HepG2 (cell line): ENCODE measurements around the gene PTPRE. TPM values are rescaled to one million over a fixed set of nuclear protein-coding genes. Genes with fewer than 3 reads are reported as not detected.
A peak's percentile ranks its signal among the peaks of the same experiment; 100 is the strongest.

Experiments
- ATAC-seq: fragments of 200-7000 bp; cut with Tn5 transposase; 3 replicates; pipeline ENCODE4 v1.9.1; 2020; ENCODE audit warnings: mild to moderate bottlenecking, moderate library complexity
- BruUV-seq: library from RNA; stranded (reverse); fragments of 400-500 nt; replicated peaks from 2 replicates; lab custom pipeline; 2021; lab: Mats Ljungman, UMichigan
- CTCF ChIA-PET: fragments of 300-600 bp; formaldehyde crosslinking; extraction: SDS; loops from one replicate; lab custom pipeline; 2021; ENCODE audit warnings: low total read pairs, inconsistent platforms, low intra/inter-chr PET ratio; lab: Yijun Ruan, JAX
- POLR2A ChIA-PET: fragments of 350-600 bp; sonication (Branson Sonifier 250); formaldehyde crosslinking; loops from one replicate; lab custom pipeline; 2020; ENCODE audit warnings: antibody characterized with exemption, inconsistent platforms; lab: Yijun Ruan, JAX
- DNase-seq: peaks from one replicate; pipeline ENCODE4 v3.0.0-alpha.2; 2015; ENCODE audit warnings: low spot score
- FAIRE-seq: peaks from 3 replicates; lab custom pipeline; 2011; peaks lifted over from hg19 to GRCh38; lab: Jason Lieb, UNC
- H2AFZ ChIP-seq: one replicate; pipeline ENCODE4 v1.6.1; 2011; ENCODE audit warnings: low read length, inconsistent platforms
- H3K27ac ChIP-seq: fragments of 300-600 bp; 3 replicates; pipeline ENCODE4 v1.8.0; 2011; ENCODE audit warnings: mixed run types, mild to moderate bottlenecking, mixed read lengths, low read length, inconsistent platforms; ENCODE audit not compliant: insufficient read depth; ENCODE audit errors: extremely low read length
- H3K27me3 ChIP-seq, 2 experiments: fragments of 200-600 bp in 1 of 2; 2 replicates in 1 of 2; 3 replicates in 1 of 2; pipeline versions ENCODE4 v1.6.0 to v1.8.0; 2011; ENCODE audit warnings: low read length in 2 of 2, mild to moderate bottlenecking in 2 of 2, moderate library complexity in 2 of 2, inconsistent platforms in 1 of 2; ENCODE audit not compliant: insufficient read depth in 2 of 2, control insufficient read depth in 1 of 2
- H3K36me3 ChIP-seq, 2 experiments: fragments of 200-600 bp in 1 of 2; replicated peaks in 1 of 2; 2 replicates in 1 of 2; 3 replicates in 1 of 2; pipeline versions ENCODE4 v1.5.1 to v1.8.0; 2011; ENCODE audit warnings: low read length in 2 of 2, inconsistent platforms in 1 of 2; ENCODE audit not compliant: insufficient read depth in 2 of 2, control insufficient read depth in 1 of 2
- H3K4me1 ChIP-seq: 2 replicates; pipeline ENCODE4 v1.5.1; 2012; ENCODE audit warnings: low read length, inconsistent platforms; ENCODE audit not compliant: insufficient read depth
- H3K4me2 ChIP-seq: 2 replicates; pipeline ENCODE4 v1.6.0; 2011; ENCODE audit warnings: low read depth, low read length, inconsistent platforms
- H3K4me3 ChIP-seq, 3 experiments: fragments of 200-600 bp in 1 of 3; sonication (generic), shearing (Covaris generic) in 1 of 3; replicated peaks in 1 of 3; 2 replicates each; pipeline ENCODE4 v1.5.1; 2011 to 2016; ENCODE audit warnings: low read length in 3 of 3, inconsistent platforms in 2 of 3, low read depth in 2 of 3, mild to moderate bottlenecking in 2 of 3, control low read depth in 1 of 3, mixed read lengths in 1 of 3; ENCODE audit not compliant: insufficient read depth in 1 of 3
- H3K79me2 ChIP-seq: one replicate; pipeline ENCODE4 v1.6.1; 2011; ENCODE audit warnings: low read length, inconsistent platforms; ENCODE audit not compliant: insufficient read depth
- H3K9ac ChIP-seq: 2 replicates; pipeline ENCODE4 v1.6.0; 2011; ENCODE audit warnings: mild to moderate bottlenecking, low read depth, low read length, inconsistent platforms; ENCODE audit not compliant: insufficient read depth
- H3K9me3 ChIP-seq: 2 replicates; pipeline ENCODE4 v1.5.1; 2012; ENCODE audit warnings: mild to moderate bottlenecking, low read length
- H4K20me1 ChIP-seq: 2 replicates; pipeline ENCODE4 v1.6.0; 2011; ENCODE audit warnings: inconsistent platforms, mild to moderate bottlenecking, low read length, moderate library complexity; ENCODE audit not compliant: insufficient read depth
- AGO1 ChIP-seq: fragments of 200-400 bp; formaldehyde crosslinking; IDR thresholded peaks from 2 replicates; pipeline ENCODE4 v1.6.1; 2017; ENCODE audit warnings: mild to moderate bottlenecking, low read depth, low read length, moderate library complexity; ENCODE audit not compliant: poor library complexity, severe bottlenecking
- FOXK2 ChIP-seq: fragments of 450-650 bp; IDR thresholded peaks from 2 replicates; pipeline ENCODE4 v1.6.1; 2016
- MBD4 ChIP-seq: IDR thresholded peaks from 2 replicates; pipeline ENCODE4 v1.6.1; 2012; ENCODE audit warnings: low read length, inconsistent platforms, borderline replicate concordance
- MEIS2 ChIP-seq: sonication (generic); formaldehyde crosslinking; IDR thresholded peaks from 2 replicates; pipeline ENCODE4 v1.9.0; 2021; ENCODE audit warnings: mild to moderate bottlenecking, missing genetic modification reagents
- NFIB ChIP-seq: sonication (generic); formaldehyde crosslinking; IDR thresholded peaks from 2 replicates; pipeline ENCODE4 v1.9.0; 2021; ENCODE audit warnings: missing genetic modification reagents, mild to moderate bottlenecking, borderline replicate concordance
- SNAI1 ChIP-seq: sonication (generic); formaldehyde crosslinking; IDR thresholded peaks from 2 replicates; pipeline ENCODE4 v1.5.0; 2020; ENCODE audit warnings: mild to moderate bottlenecking, missing genetic modification reagents, borderline replicate concordance
- TMF1 ChIP-seq: sonication (generic); formaldehyde crosslinking; IDR thresholded peaks from 2 replicates; pipeline ENCODE4 v1.8.1; 2022; ENCODE audit warnings: low read depth, missing genetic modification reagents
- ZEB1 ChIP-seq: IDR thresholded peaks from 2 replicates; pipeline ENCODE4 v1.6.1; 2012; ENCODE audit warnings: mild to moderate bottlenecking, low read depth, inconsistent platforms; ENCODE audit not compliant: insufficient replicate concordance
- ZKSCAN1 ChIP-seq: fragments of 150-350 bp; IDR thresholded peaks from 2 replicates; pipeline ENCODE4 v1.6.1; 2014; ENCODE audit warnings: low read length
- ZNF333 ChIP-seq: sonication (generic); formaldehyde crosslinking; IDR thresholded peaks from 2 replicates; pipeline ENCODE4 v1.4.0; 2020; ENCODE audit warnings: mild to moderate bottlenecking, missing genetic modification reagents, borderline replicate concordance
- ZNF33A ChIP-seq: sonication (generic); formaldehyde crosslinking; IDR thresholded peaks from 2 replicates; pipeline ENCODE4 v1.5.1; 2020; ENCODE audit warnings: missing genetic modification reagents, mild to moderate bottlenecking, moderate library complexity, borderline replicate concordance
- ZNF549 ChIP-seq: sonication (generic); formaldehyde crosslinking; IDR thresholded peaks from 2 replicates; pipeline ENCODE4 v1.5.0; 2020; ENCODE audit warnings: missing genetic modification reagents
- ZNF652 ChIP-seq: IDR thresholded peaks from 2 replicates; pipeline ENCODE4 v1.6.1; 2016; ENCODE audit warnings: low read depth, borderline replicate concordance
- WGBS: methylation state at CpG from one replicate; pipeline ENCODE4 v1.1.6; 2017; ENCODE audit warnings: low lambda C conversion rate; 5-methylcytosine and 5-hydroxymethylcytosine counted together
- in situ Hi-C: cut with HindIII; loops from 2 replicates; pipeline ENCODE4 v1.10.0; 2017; ENCODE audit warnings: low pct_unique_long_range_greater_than_20kb; ENCODE audit not compliant: extremely low pct_ligation_motif_present
- intact Hi-C: fragments of 100-400 bp; cut with micrococcal nuclease; formaldehyde crosslinking; loops from one replicate; pipeline ENCODE4 v1.10.0; 2022; ENCODE audit not compliant: unreplicated experiment
- polyA plus RNA-seq, 8 experiments: library from polyadenylated mRNA; depleted of rRNA in 3 of 8; stranded (reverse) in 7 of 8; unstranded in 1 of 8; fragments of >200 nt; fragmentation: Illumina TruSeq in 4 of 8; extraction: Trizol in 4 of 8; gene quantifications; 2 replicates each; pipeline versions ENCODE4 v1.2.1 to v1.2.3, GENCODE V29; 2011 to 2016; ENCODE audit warnings: low read depth in 4 of 8, missing spikeins in 1 of 8, mixed read lengths in 1 of 8; ENCODE audit not compliant: insufficient read depth in 1 of 8
- total RNA-seq, 5 experiments: library from RNA; depleted of rRNA; stranded (reverse); fragments of >200 nt; fragmentation: Illumina TruSeq; extraction: Trizol; gene quantifications; 2 replicates each; pipeline ENCODE4 v1.2.3, GENCODE V29; 2016; ENCODE audit warnings: low read depth in 1 of 5
- TF ChIP-seq, protein P1 (sequence below): sonication (generic); formaldehyde crosslinking; IDR thresholded peaks from 2 replicates; pipeline ENCODE4 v1.4.0; 2020; ENCODE audit warnings: missing genetic modification reagents, borderline replicate concordance
- TF ChIP-seq, protein P2 (sequence below), 2 experiments: sonication (generic) in 1 of 2; formaldehyde crosslinking in 1 of 2; IDR thresholded peaks; 2 replicates each; pipeline versions ENCODE4 v1.4.0 to v1.6.1; 2018 to 2020; ENCODE audit warnings: missing genetic modification reagents in 2 of 2, borderline replicate concordance in 1 of 2, low read depth in 1 of 2, mild to moderate bottlenecking in 1 of 2, missing biosample characterization in 1 of 2
- TF ChIP-seq, protein P3 (sequence below): sonication (generic); formaldehyde crosslinking; IDR thresholded peaks from 2 replicates; pipeline ENCODE4 v1.5.1; 2020; ENCODE audit warnings: mild to moderate bottlenecking, missing genetic modification reagents

PTPRE gene
- total and polyA plus RNA-seq, 2 of the 13 experiments (the other 11 are each of a cell fraction or from before 2014, with no cell fraction given), result 0.01 to 0.02 TPM

- Histone ChIP-seq H2AFZ (no peak overlapping the region), H3K36me3 (peaks cover 0 to 19% of the 10 kb centered on the region in 2 experiments; a peak in 4 of 5 replicates), H4K20me1 (no peaks in the 10 kb centered on the region), H3K27me3 (no peaks in the 10 kb centered on the region), H3K4me2 (peak overlapping the region; percentile 87), H3K9me3 (no peaks in the 10 kb centered on the region), H3K79me2 (peaks cover 47% of the 10 kb centered on the region), H3K4me3 (peak overlapping the region; percentile 74 to 93 (median 79)), H3K9ac (peak overlapping the region; percentile 86), H3K27ac (peak overlapping the region; percentile 80), H3K4me1 (peaks cover 34% of the 10 kb centered on the region)
- ChIA-PET POLR2A (no interaction called here), CTCF (no interaction called here)
- FAIRE-seq, result no peak
- DNase-seq, result no peak
- under 1% methylated on average over 16 of the region's 33 CpGs for WGBS
- BruUV-seq, result TSS peak; percentile 64
- intact Hi-C loops, result loop anchor here (1.0 kb wide), 1 partner anchor 32 kb away; no protein-coding TSS in a partner anchor
- peak; percentile 24 for ATAC-seq
- in situ Hi-C loops, result no loop called here
- TF ChIP-seq, protein P1, sequence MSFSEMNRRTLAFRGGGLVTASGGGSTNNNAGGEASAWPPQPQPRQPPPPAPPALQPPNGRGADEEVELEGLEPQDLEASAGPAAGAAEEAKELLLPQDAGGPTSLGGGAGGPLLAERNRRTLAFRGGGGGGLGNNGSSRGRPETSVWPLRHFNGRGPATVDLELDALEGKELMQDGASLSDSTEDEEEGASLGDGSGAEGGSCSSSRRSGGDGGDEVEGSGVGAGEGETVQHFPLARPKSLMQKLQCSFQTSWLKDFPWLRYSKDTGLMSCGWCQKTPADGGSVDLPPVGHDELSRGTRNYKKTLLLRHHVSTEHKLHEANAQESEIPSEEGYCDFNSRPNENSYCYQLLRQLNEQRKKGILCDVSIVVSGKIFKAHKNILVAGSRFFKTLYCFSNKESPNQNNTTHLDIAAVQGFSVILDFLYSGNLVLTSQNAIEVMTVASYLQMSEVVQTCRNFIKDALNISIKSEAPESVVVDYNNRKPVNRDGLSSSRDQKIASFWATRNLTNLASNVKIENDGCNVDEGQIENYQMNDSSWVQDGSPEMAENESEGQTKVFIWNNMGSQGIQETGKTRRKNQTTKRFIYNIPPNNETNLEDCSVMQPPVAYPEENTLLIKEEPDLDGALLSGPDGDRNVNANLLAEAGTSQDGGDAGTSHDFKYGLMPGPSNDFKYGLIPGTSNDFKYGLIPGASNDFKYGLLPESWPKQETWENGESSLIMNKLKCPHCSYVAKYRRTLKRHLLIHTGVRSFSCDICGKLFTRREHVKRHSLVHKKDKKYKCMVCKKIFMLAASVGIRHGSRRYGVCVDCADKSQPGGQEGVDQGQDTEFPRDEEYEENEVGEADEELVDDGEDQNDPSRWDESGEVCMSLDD (CRISPR knock-in tag), result 0 out of 2 replicates have a peak, but pooled peaks have one; percentile 32
- TF ChIP-seq NFIB (CRISPR knock-in tag) (no peak), ZNF33A (no peak), SNAI1 (no peak), ZNF549 (CRISPR knock-in tag) (no peak), ZKSCAN1 (no peak), ZNF333 (CRISPR knock-in tag) (no peak), ZEB1 (no peak), ZNF652 (CRISPR knock-in tag) (no peak), AGO1 (no peak), MBD4 (no peak), MEIS2 (CRISPR knock-in tag) (no peak), TMF1 (no peak), FOXK2 (no peak)
- TF ChIP-seq, protein P2, sequence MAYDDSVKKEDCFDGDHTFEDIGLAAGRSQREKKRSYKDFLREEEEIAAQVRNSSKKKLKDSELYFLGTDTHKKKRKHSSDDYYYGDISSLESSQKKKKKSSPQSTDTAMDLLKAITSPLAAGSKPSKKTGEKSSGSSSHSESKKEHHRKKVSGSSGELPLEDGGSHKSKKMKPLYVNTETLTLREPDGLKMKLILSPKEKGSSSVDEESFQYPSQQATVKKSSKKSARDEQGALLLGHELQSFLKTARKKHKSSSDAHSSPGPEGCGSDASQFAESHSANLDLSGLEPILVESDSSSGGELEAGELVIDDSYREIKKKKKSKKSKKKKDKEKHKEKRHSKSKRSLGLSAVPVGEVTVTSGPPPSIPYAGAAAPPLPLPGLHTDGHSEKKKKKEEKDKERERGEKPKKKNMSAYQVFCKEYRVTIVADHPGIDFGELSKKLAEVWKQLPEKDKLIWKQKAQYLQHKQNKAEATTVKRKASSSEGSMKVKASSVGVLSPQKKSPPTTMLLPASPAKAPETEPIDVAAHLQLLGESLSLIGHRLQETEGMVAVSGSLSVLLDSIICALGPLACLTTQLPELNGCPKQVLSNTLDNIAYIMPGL (CRISPR knock-in tag; IDR thresholded peaks at IDR 0.05; ENCODE audit: borderline replicate concordance in 1 of 2, low read depth in 1 of 2), result peak in 1 of 2 experiments; percentile 21; a peak in 1 of 4 replicates
- TF ChIP-seq, protein P3, sequence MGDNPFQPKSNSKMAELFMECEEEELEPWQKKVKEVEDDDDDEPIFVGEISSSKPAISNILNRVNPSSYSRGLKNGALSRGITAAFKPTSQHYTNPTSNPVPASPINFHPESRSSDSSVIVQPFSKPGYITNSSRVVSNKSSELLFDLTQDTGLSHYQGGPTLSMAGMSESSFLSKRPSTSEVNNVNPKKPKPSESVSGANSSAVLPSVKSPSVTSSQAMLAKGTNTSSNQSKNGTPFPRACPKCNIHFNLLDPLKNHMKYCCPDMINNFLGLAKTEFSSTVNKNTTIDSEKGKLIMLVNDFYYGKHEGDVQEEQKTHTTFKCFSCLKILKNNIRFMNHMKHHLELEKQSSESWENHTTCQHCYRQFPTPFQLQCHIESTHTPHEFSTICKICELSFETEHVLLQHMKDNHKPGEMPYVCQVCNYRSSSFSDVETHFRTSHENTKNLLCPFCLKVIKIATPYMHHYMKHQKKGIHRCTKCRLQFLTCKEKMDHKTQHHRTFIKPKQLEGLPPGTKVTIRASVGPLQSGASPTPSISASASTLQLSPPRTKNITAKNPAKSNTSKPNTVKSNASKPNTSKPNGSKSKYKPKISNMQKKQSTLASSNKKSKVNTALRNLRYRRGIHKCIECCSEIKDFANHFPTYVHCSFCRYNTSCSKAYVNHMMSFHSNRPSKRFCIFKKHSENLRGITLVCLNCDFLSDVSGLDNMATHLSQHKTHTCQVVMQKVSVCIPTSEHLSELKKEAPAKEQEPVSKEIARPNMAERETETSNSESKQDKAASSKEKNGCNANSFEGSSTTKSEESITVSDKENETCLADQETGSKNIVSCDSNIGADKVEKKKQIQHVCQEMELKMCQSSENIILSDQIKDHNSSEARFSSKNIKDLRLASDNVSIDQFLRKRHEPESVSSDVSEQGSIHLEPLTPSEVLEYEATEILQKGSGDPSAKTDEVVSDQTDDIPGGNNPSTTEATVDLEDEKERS (CRISPR knock-in tag), result 0 out of 2 replicates have a peak, but pooled peaks have one; percentile 9
Measured at GRCh38 chr10:128125416-128125943, 218.6 kb downstream of the PTPRE start.
